Osteocyte (in vitro differentiated cells): ENCODE measurements around the gene FGF22. TPM values are rescaled to one million over a fixed set of nuclear protein-coding genes. Genes with fewer than 3 reads are reported as not detected.

Source experiments
- DNase-seq: peaks from one replicate; pipeline ENCODE4 v3.0.0; 2021; ENCODE audit warnings: mixed read lengths; ENCODE audit not compliant: unreplicated experiment; ENCODE audit errors: extremely low spot score
- H3K27ac Mint-ChIP-seq: one replicate; pipeline ENCODE4 v1.8.0; 2021; ENCODE audit warnings: mild to moderate bottlenecking, mixed read lengths; ENCODE audit not compliant: unreplicated experiment
- H3K27me3 Mint-ChIP-seq: one replicate; pipeline ENCODE4 v1.8.0; 2021; ENCODE audit warnings: mixed read lengths; ENCODE audit not compliant: unreplicated experiment
- H3K36me3 Mint-ChIP-seq: one replicate; pipeline ENCODE4 v1.8.0; 2021; ENCODE audit warnings: mixed read lengths; ENCODE audit not compliant: unreplicated experiment
- H3K4me1 Mint-ChIP-seq: one replicate; pipeline ENCODE4 v1.8.0; 2021; ENCODE audit warnings: mixed read lengths; ENCODE audit not compliant: unreplicated experiment
- H3K4me3 Mint-ChIP-seq: one replicate; pipeline ENCODE4 v1.8.0; 2021; ENCODE audit warnings: mild to moderate bottlenecking, moderate library complexity, mixed read lengths; ENCODE audit not compliant: unreplicated experiment
- H3K9me3 Mint-ChIP-seq: one replicate; pipeline ENCODE4 v1.8.0; 2021; ENCODE audit warnings: mixed read lengths; ENCODE audit not compliant: unreplicated experiment
- CTCF ChIP-seq: fragments of 200-600 bp; sonication (generic); IDR thresholded peaks from 2 replicates; pipeline ENCODE4 v1.5.0; 2021; ENCODE audit warnings: antibody characterized with exemption, mild to moderate bottlenecking, moderate library complexity
- total RNA-seq: library from RNA; stranded (reverse); gene quantifications from 2 replicates; pipeline ENCODE4 v1.2.1, GENCODE V29; 2021

Gene FGF22
- total RNA-seq, 1 donor from 2014 or later: 0.81 TPM

DNA sequence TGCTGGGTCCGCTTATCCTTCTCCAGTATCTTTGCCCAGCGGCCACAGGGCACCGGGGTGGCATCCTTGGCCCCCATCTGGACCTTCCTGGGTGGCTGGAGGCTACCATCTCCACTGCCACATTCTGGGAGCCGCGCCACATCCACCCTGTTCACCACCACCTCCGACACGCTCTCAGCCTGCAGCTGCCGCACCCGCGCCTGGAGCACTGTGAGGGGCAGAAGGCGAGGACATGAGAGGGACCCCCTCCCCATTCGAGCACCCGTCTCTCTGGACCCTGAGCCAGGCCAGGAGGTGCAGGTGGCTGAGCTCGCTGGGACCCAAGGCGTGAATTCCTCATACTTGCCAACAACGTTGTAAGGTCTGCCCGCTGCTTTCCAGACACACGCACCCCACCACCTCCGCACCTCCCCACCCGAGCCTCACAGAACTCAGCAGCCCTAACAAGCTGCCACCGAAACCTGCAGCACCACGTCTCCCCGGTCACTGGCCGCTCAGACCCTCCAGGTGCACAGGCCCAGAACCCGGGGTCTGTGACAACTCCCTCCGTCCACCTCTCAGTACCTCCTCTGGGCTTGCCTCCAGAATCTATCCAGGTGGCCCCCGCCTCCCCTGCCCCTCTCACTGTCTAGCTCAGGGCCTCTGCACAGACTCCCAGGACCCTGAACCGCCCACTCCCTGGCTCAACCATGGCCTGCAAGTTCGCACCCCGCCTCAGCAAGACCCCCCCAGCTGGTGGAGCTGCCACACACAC lies 9.5 kb upstream of the FGF22 start:
- Mint-ChIP-seq H3K4me3 (no peak overlapping the region), H3K9me3 (no peaks in the 10 kb centered on the region), H3K36me3 (peaks cover 20% of the 10 kb centered on the region), H3K27me3 (no peaks in the 10 kb centered on the region), H3K27ac (no peak overlapping the region), H3K4me1 (peaks cover 52% of the 10 kb centered on the region)
- no peak for DNase-seq
- TF ChIP-seq CTCF: no peak

DNA sequence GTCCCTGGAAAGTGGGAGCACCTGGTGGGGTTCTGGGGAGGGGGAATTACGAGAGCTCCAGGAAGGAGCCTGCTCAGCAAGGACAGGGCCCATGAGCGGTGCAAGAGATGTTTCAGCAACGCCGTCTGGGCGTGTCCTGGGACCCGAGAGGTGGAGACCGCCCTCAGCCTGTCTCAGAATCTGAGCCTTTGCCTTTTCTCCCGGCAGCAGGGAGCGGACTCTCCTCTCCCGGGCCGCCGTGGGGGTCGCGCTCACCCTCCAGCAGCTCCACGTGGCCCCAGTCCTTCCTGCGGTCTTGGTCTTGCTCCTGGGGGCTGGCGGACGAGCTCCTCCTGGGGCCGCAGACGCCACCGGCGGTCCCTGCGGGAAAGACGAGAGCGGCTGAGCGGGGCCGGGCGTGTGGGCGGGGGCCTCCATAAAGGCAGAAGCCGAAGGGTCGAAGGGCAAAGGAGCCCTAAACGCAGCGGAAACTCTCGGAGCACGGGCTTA lies 7.1 kb upstream of the FGF22 start:
- H3K27me3 Mint-ChIP-seq: no peaks in the 10 kb centered on the region
- TF ChIP-seq CTCF: no peak
- peak overlapping the region; percentile 92 for H3K4me3 Mint-ChIP-seq
- no peak for DNase-seq
- H3K27ac Mint-ChIP-seq: peak overlapping the region; percentile 86
- peaks cover 16% of the 10 kb centered on the region for H3K36me3 Mint-ChIP-seq
- H3K9me3 Mint-ChIP-seq: no peaks in the 10 kb centered on the region
- peaks cover 33% of the 10 kb centered on the region for H3K4me1 Mint-ChIP-seq

- peak within 1 kb of the TSS; percentile 92 for H3K4me3 Mint-ChIP-seq
- peaks cover 32% of the 10 kb centered on the region for H3K4me1 Mint-ChIP-seq
- DNase-seq: peak; percentile 99
- TF ChIP-seq CTCF: no peak
- H3K36me3 Mint-ChIP-seq: peaks cover 15% of the 10 kb centered on the region
- no peaks in the 10 kb centered on the region for H3K9me3 Mint-ChIP-seq
- H3K27me3 Mint-ChIP-seq: no peaks in the 10 kb centered on the region
- peak within 1 kb of the TSS; percentile 93 for H3K27ac Mint-ChIP-seq
These were observed 6.5 kb upstream of the FGF22 start, which contains the start of gene POLRMT for GRCh38 chr19:633068-633785. TSS of gene POLRMT (minus strand) at chr19:633537. CDS start at chr19:633512, 25 bp downstream.

- H3K27me3 Mint-ChIP-seq: no peaks in the 10 kb centered on the region
- peaks cover 9% of the 10 kb centered on the region for H3K36me3 Mint-ChIP-seq
- no peaks in the 10 kb centered on the region for H3K9me3 Mint-ChIP-seq
- no peak for DNase-seq
- peaks cover 26% of the 10 kb centered on the region for H3K4me1 Mint-ChIP-seq
- peak overlapping the region; percentile 93 for H3K27ac Mint-ChIP-seq
- peak overlapping the region; percentile 92 for H3K4me3 Mint-ChIP-seq
- TF ChIP-seq CTCF: no peak
These were observed 5.7 kb upstream of the FGF22 start for GRCh38 chr19:633786-634639.
